Esophagus muscularis mucosa (tissue), 4 donors: ENCODE measurements around the gene SIK2. TPM values are rescaled to one million over a fixed set of nuclear protein-coding genes. Genes with fewer than 3 reads are reported as not detected.

Experiments used
- DNase-seq: peaks from one replicate; pipeline ENCODE4 v3.0.0-alpha.2; 2017; ENCODE audit errors: extremely low spot score
- H3K27ac ChIP-seq, 4 donors: fragments of 200-600 bp; sonication (generic); replicated peaks in 1 of 4; 1 replicate in 3 of 4; 2 replicates in 1 of 4; pipeline ENCODE4 v1.5.1; 2016 to 2019; ENCODE audit warnings: mild to moderate bottlenecking in 1 of 4
- H3K27me3 ChIP-seq, 4 donors: fragments of 200-600 bp; sonication (generic); one replicate each; pipeline versions ENCODE4 v1.5.1 to v1.6.0; 2016 to 2019
- H3K36me3 ChIP-seq, 4 donors: fragments of 200-600 bp; sonication (generic); one replicate each; pipeline ENCODE4 v1.5.1; 2016 to 2019
- H3K4me1 ChIP-seq, 4 donors: fragments of 200-600 bp; sonication (generic); one replicate each; pipeline ENCODE4 v1.5.1; 2016 to 2019
- H3K4me3 ChIP-seq, 4 donors: fragments of 200-600 bp; sonication (generic); 1 replicate in 2 of 4; 2 replicates in 2 of 4; pipeline ENCODE4 v1.5.1; 2016 to 2019; ENCODE audit warnings: mild to moderate bottlenecking in 4 of 4, moderate library complexity in 1 of 4
- H3K9me3 ChIP-seq, 4 donors: fragments of 200-600 bp; sonication (generic); 1 replicate in 3 of 4; 2 replicates in 1 of 4; pipeline ENCODE4 v1.5.1; 2016 to 2019
- CTCF ChIP-seq, 3 experiments: fragments of 200-600 bp in 2 of 3; fragments of 450-650 bp in 1 of 3; sonication (generic) in 2 of 3; IDR thresholded peaks; one replicate each; pipeline ENCODE4 v1.5.1; 2017 to 2019; ENCODE audit warnings: antibody characterized with exemption in 3 of 3, mild to moderate bottlenecking in 2 of 3, moderate library complexity in 1 of 3
- EP300 ChIP-seq: sonication (generic); formaldehyde crosslinking; IDR thresholded peaks from one replicate; pipeline ENCODE4 v1.6.1; 2017; ENCODE audit warnings: antibody characterized with exemption
- POLR2A ChIP-seq: fragments of 450-650 bp; IDR thresholded peaks from one replicate; pipeline ENCODE4 v1.6.1; 2017; ENCODE audit warnings: antibody characterized with exemption, moderate library complexity, mild to moderate bottlenecking, low read depth
- POLR2AphosphoS5 ChIP-seq, 2 donors: sonication (generic); formaldehyde crosslinking; IDR thresholded peaks; one replicate each; pipeline ENCODE4 v1.6.1; 2017; ENCODE audit warnings: antibody characterized with exemption in 2 of 2
- WGBS: methylation state at CpG from one replicate; pipeline ENCODE4 v1.1.5; 2018; 5-methylcytosine and 5-hydroxymethylcytosine counted together
- intact Hi-C: fragments of 100-400 bp; cut with DNase I; formaldehyde crosslinking; loops from one replicate; pipeline ENCODE4 v1.15.1; 2023
- total RNA-seq, 4 donors: library from RNA; depleted of rRNA; stranded (reverse); fragments of >200 nt; gene quantifications; one replicate each; pipeline versions ENCODE4 v1.1.0 to v1.2.1, GENCODE V29; 2016

SIK2 gene
- total RNA-seq, 4 donors from 2014 or later, result 14.5 to 22.1 (median 17.4) TPM

DNA sequence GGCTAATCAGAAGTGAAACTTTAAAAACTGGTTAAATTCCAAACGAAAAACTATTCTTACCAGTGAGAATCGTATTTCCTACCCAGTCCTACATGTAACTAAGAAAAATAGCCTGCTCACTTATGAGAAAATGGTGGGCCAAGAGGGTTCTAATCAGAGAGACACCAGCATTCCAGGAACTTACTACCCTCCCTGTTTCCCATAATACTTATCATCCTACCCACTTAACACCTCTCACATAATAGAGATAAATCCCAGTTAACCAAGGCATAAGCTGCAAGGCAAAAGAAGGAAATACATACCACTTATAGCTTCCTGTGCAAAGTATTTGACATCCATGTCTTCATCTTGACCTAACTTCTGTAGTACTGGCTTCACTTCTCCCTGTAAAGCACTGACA lies 139.5 kb downstream of the SIK2 start:
- intact Hi-C loops, result no loop called here
- 94% methylated on average over 2 of the region's 2 CpGs for WGBS
- H3K27me3 ChIP-seq, result no peaks in the 10 kb centered on the region
- H3K4me1 ChIP-seq, result peaks cover 29 to 48% (median 42%) of the 10 kb centered on the region in 4 donors
- H3K9me3 ChIP-seq, result no peaks in the 10 kb centered on the region
- TF ChIP-seq EP300, result no peak
- no peak for TF ChIP-seq CTCF (IDR thresholded peaks at IDR 0.05)
- H3K36me3 ChIP-seq, result peaks cover 6 to 67% (median 43%) of the 10 kb centered on the region in 4 donors
- no peak overlapping the region for H3K4me3 ChIP-seq
- H3K27ac ChIP-seq, result no peak overlapping the region
- no peak for DNase-seq

- Histone ChIP-seq H3K9me3 (no peaks in the 10 kb centered on the region), H3K36me3 (peaks cover 6 to 87% (median 53%) of the 10 kb centered on the region in 4 donors), H3K27me3 (no peaks in the 10 kb centered on the region), H3K27ac (peak overlapping the region in 1 of 4 donors; percentile 60), H3K4me1 (peaks cover 11 to 36% (median 22%) of the 10 kb centered on the region in 4 donors), H3K4me3 (no peak overlapping the region)
- WGBS, result 94% methylated on average over 2 of the region's 2 CpGs
- no peak for TF ChIP-seq CTCF (IDR thresholded peaks at IDR 0.05)
- no peak for TF ChIP-seq POLR2A
- no peak for TF ChIP-seq EP300
- no peak for TF ChIP-seq POLR2AphosphoS5 (IDR thresholded peaks at IDR 0.05)
- DNase-seq, result no peak
- intact Hi-C loops, result no loop called here
Measured at GRCh38 chr11:111743700-111744099, 141.5 kb downstream of the SIK2 start.

- Histone ChIP-seq H3K4me3 (peak overlapping the region in 1 of 4 donors; percentile 0), H3K4me1 (peaks cover 11 to 32% (median 21%) of the 10 kb centered on the region in 4 donors), H3K9me3 (no peaks in the 10 kb centered on the region), H3K27me3 (no peaks in the 10 kb centered on the region), H3K27ac (peak overlapping the region; percentile 58 to 73 (median 62)), H3K36me3 (peaks cover 6 to 94% (median 65%) of the 10 kb centered on the region in 4 donors)
- intact Hi-C loops, result no loop called here
- 88% methylated on average over 6 of the region's 6 CpGs for WGBS
- DNase-seq, result peak; percentile 68
- TF ChIP-seq POLR2A, result no peak
- no peak for TF ChIP-seq CTCF (IDR thresholded peaks at IDR 0.05)
- TF ChIP-seq POLR2AphosphoS5 (IDR thresholded peaks at IDR 0.05), result no peak
- no peak for TF ChIP-seq EP300
Measured at GRCh38 chr11:111745719-111746504, 143.7 kb downstream of the SIK2 start.

DNA sequence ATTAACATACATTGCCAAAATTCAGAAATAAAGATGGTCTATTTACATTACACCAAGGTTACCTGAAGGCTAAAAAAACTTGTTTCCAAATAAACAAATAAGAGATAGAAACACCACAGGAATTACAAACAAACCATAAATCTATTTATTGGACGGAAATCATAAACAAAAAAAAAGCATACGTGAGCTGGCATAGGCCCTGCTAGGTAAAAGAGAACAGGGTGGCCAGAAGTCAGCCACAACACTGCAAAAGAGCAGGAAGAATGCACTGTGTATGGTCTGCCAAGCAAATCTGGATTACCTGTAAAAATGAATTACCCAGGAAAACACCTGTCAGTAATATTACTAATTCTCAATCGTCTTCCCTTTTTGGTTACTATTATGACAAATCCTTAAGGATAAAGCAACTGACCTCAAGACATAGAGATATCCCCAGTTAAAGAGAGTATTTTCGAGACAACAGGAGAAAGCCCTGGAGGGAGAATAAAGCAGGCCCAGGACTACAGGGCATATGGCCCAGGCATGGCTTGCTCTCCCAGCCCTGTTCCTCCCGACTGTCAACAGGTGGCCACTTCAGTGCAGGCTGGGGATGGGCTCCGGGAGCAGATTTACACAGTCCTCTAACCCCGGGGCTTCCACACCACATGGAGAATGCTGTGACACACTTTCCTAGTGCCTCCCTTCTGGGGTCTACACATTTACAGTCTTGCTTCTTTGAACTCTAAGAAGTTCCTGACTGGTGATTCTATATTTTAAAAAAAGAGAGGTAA lies 146.0 kb downstream of the SIK2 start:
- intact Hi-C loops, result no loop called here
- no peaks in the 10 kb centered on the region for H3K27me3 ChIP-seq
- peaks cover 10 to 96% (median 65%) of the 10 kb centered on the region in 4 donors for H3K36me3 ChIP-seq
- no peaks in the 10 kb centered on the region for H3K9me3 ChIP-seq
- no peak for TF ChIP-seq POLR2A
- TF ChIP-seq CTCF (IDR thresholded peaks at IDR 0.05), result no peak
- no peak for TF ChIP-seq EP300
- TF ChIP-seq POLR2AphosphoS5 (IDR thresholded peaks at IDR 0.05), result no peak
- 65% methylated on average over 7 of the region's 7 CpGs for WGBS
- DNase-seq, result no peak
- H3K27ac ChIP-seq, result peak overlapping the region in 1 of 4 donors; percentile 26
- H3K4me3 ChIP-seq, result no peak overlapping the region
- peaks cover 11 to 32% (median 21%) of the 10 kb centered on the region in 4 donors for H3K4me1 ChIP-seq
